Measurements from ENCODE around the gene TAF11L7.
"Not testable (repeated sequence)": the region's sequence is repeated elsewhere in the genome, so short reads cannot be mapped to it uniquely, and the experiment has no call there.

TAF11L7 gene

GRCh38 chr5:17603880-17604279 is 18.3 kb upstream of the TAF11L7 start, which contains the start of gene TAF11L11:
TSS of gene TAF11L11 (plus strand) at chr5:17604183.
- H3K4me3 ChIP-seq (ENCODE audit: low read depth, low read length); H3K27ac ChIP-seq (ENCODE audit: extremely low read depth, low read depth, low read length); H3K4me1 ChIP-seq (ENCODE audit: control insufficient read depth, insufficient read depth, low read length); H3K9me3 ChIP-seq (ENCODE audit: control insufficient read depth, insufficient read depth, low read depth, low read length); H3K36me3 ChIP-seq (ENCODE audit: control insufficient read depth in 2 of 2, insufficient read depth in 1 of 2, low read length in 2 of 2); POLR2A ChIA-PET; CTCF ChIA-PET: not testable (repeated sequence)
- peak; percentile 61 for TF ChIP-seq KLF1 (tag by site-specific recombination; IDR thresholded peaks at IDR 0.05)
- TF ChIP-seq, protein P1, sequence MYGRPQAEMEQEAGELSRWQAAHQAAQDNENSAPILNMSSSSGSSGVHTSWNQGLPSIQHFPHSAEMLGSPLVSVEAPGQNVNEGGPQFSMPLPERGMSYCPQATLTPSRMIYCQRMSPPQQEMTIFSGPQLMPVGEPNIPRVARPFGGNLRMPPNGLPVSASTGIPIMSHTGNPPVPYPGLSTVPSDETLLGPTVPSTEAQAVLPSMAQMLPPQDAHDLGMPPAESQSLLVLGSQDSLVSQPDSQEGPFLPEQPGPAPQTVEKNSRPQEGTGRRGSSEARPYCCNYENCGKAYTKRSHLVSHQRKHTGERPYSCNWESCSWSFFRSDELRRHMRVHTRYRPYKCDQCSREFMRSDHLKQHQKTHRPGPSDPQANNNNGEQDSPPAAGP (tag by site-specific recombination; IDR thresholded peaks at IDR 0.05) = 0 out of 2 replicates have a peak, but pooled peaks have one; percentile 28

GRCh38 chr5:17597728-17598127 is 12.2 kb upstream of the TAF11L7 start, which contains the start of gene TAF11L10:
TSS of gene TAF11L10 (minus strand) at chr5:17597828.
- H3K27ac ChIP-seq (ENCODE audit: extremely low read depth, low read depth, low read length); H3K4me3 ChIP-seq (ENCODE audit: low read depth, low read length); H3K4me1 ChIP-seq (ENCODE audit: control insufficient read depth, insufficient read depth, low read length); POLR2A ChIA-PET; H3K36me3 ChIP-seq (ENCODE audit: control insufficient read depth in 2 of 2, insufficient read depth in 1 of 2, low read length in 2 of 2); H3K9me3 ChIP-seq (ENCODE audit: control insufficient read depth, insufficient read depth, low read depth, low read length); CTCF ChIA-PET: not testable (repeated sequence)

- H3K36me3 ChIP-seq (ENCODE audit: control insufficient read depth in 2 of 2, insufficient read depth in 1 of 2, low read length in 2 of 2); H3K27ac ChIP-seq (ENCODE audit: extremely low read depth, low read depth, low read length); POLR2A ChIA-PET; H3K4me3 ChIP-seq (ENCODE audit: low read depth, low read length); H3K4me1 ChIP-seq (ENCODE audit: control insufficient read depth, insufficient read depth, low read length); H3K9me3 ChIP-seq (ENCODE audit: control insufficient read depth, insufficient read depth, low read depth, low read length); CTCF ChIA-PET: not testable (repeated sequence)
Observed at GRCh38 chr5:17594255-17594654, 8.7 kb upstream of the TAF11L7 start, which contains the start of gene TAF11L9. TSS of gene TAF11L9 (minus strand) at chr5:17594394.

GRCh38 chr5:17590860-17591259 is 5.3 kb upstream of the TAF11L7 start, which contains the start of gene TAF11L8:
TSS of gene TAF11L8 (minus strand) at chr5:17590960.
- POLR2A ChIA-PET; H3K36me3 ChIP-seq (ENCODE audit: control insufficient read depth in 2 of 2, insufficient read depth in 1 of 2, low read length in 2 of 2); CTCF ChIA-PET; H3K27ac ChIP-seq (ENCODE audit: extremely low read depth, low read depth, low read length); H3K4me3 ChIP-seq (ENCODE audit: low read depth, low read length); H3K9me3 ChIP-seq (ENCODE audit: control insufficient read depth, insufficient read depth, low read depth, low read length); H3K4me1 ChIP-seq (ENCODE audit: control insufficient read depth, insufficient read depth, low read length): not testable (repeated sequence)

Measured in HEK293 (cell line).